Measurements from ENCODE around the gene PLK5.

PLK5 gene

DNA sequence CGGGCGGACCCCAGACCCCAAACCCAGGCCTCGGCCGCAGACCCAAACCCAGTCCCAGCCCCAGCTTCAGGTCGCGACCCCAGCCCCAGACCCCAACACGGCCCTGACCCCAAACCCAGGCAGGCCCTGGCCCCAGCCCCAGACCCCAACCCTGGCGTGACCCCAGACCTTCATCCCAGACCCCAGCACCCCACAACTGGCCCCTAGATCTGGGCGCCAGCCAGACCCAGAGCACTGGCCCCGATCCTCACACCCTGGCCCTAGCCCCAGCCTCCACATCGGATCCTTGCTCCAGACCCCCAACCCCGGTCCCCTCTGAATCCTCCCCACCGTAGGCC is 61.3 kb downstream of the PLK5 start:
- ATAC-seq = no peak
- TF ChIP-seq ZFP3 (CRISPR knock-in tag; IDR thresholded peaks at IDR 0.05) (no peak), BACH2 (CRISPR knock-in tag; IDR thresholded peaks at IDR 0.05; ENCODE audit: borderline replicate concordance) (no peak), ESRRG (CRISPR knock-in tag; IDR thresholded peaks at IDR 0.05) (no peak), GLIS3 (CRISPR knock-in tag; IDR thresholded peaks at IDR 0.05) (no peak), TOX (CRISPR knock-in tag; IDR thresholded peaks at IDR 0.05; ENCODE audit: borderline replicate concordance) (no peak), SNAI2 (CRISPR knock-in tag; IDR thresholded peaks at IDR 0.05) (no peak), ARNTL (CRISPR knock-in tag; IDR thresholded peaks at IDR 0.05; ENCODE audit: borderline replicate concordance, low read depth) (no peak), RARB (CRISPR knock-in tag; IDR thresholded peaks at IDR 0.05) (no peak), ZFP30 (CRISPR knock-in tag; IDR thresholded peaks at IDR 0.05) (no peak), OSR1 (CRISPR knock-in tag; IDR thresholded peaks at IDR 0.05) (no peak), TCF4 (CRISPR knock-in tag; IDR thresholded peaks at IDR 0.05; ENCODE audit: borderline replicate concordance) (no peak), ZNF565 (CRISPR knock-in tag; conservative IDR thresholded peaks at IDR 0.05; ENCODE audit: low read depth) (no peak), PPARA (CRISPR knock-in tag; IDR thresholded peaks at IDR 0.05; ENCODE audit: borderline replicate concordance) (no peak)
- TF ChIP-seq, protein P1, sequence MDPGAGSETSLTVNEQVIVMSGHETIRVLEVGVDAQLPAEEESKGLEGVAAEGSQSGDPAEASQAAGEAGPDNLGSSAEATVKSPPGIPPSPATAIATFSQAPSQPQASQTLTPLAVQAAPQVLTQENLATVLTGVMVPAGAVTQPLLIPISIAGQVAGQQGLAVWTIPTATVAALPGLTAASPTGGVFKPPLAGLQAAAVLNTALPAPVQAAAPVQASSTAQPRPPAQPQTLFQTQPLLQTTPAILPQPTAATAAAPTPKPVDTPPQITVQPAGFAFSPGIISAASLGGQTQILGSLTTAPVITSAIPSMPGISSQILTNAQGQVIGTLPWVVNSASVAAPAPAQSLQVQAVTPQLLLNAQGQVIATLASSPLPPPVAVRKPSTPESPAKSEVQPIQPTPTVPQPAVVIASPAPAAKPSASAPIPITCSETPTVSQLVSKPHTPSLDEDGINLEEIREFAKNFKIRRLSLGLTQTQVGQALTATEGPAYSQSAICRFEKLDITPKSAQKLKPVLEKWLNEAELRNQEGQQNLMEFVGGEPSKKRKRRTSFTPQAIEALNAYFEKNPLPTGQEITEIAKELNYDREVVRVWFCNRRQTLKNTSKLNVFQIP (CRISPR knock-in tag; IDR thresholded peaks at IDR 0.05; ENCODE audit: borderline replicate concordance, low read depth) = no peak
- TF ChIP-seq, protein P2, sequence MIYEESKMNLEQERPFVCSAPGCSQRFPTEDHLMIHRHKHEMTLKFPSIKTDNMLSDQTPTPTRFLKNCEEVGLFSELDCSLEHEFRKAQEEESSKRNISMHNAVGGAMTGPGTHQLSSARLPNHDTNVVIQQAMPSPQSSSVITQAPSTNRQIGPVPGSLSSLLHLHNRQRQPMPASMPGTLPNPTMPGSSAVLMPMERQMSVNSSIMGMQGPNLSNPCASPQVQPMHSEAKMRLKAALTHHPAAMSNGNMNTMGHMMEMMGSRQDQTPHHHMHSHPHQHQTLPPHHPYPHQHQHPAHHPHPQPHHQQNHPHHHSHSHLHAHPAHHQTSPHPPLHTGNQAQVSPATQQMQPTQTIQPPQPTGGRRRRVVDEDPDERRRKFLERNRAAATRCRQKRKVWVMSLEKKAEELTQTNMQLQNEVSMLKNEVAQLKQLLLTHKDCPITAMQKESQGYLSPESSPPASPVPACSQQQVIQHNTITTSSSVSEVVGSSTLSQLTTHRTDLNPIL (CRISPR knock-in tag; IDR thresholded peaks at IDR 0.05; ENCODE audit: low read depth) = no peak
- TF ChIP-seq, protein P3, sequence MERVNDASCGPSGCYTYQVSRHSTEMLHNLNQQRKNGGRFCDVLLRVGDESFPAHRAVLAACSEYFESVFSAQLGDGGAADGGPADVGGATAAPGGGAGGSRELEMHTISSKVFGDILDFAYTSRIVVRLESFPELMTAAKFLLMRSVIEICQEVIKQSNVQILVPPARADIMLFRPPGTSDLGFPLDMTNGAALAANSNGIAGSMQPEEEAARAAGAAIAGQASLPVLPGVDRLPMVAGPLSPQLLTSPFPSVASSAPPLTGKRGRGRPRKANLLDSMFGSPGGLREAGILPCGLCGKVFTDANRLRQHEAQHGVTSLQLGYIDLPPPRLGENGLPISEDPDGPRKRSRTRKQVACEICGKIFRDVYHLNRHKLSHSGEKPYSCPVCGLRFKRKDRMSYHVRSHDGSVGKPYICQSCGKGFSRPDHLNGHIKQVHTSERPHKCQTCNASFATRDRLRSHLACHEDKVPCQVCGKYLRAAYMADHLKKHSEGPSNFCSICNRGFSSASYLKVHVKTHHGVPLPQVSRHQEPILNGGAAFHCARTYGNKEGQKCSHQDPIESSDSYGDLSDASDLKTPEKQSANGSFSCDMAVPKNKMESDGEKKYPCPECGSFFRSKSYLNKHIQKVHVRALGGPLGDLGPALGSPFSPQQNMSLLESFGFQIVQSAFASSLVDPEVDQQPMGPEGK (CRISPR knock-in tag; IDR thresholded peaks at IDR 0.05; ENCODE audit: borderline replicate concordance) = no peak

All from SK-N-SH treated with all-trans-retinoic acid at 6 μM for 48 hours (cell line).